HG03442 (cell line): ENCODE results near the gene SAMD9.
"Not testable (repeated sequence)": the region's sequence is repeated elsewhere in the genome, so short reads cannot be mapped to it uniquely, and the experiment has no call there.

ENCODE experiments used
- ATAC-seq: cut with Tn5 transposase; IDR thresholded peaks from one replicate; pipeline ENCODE4 v1.9.1; 2021; ENCODE audit warnings: mild to moderate bottlenecking, moderate library complexity; ENCODE audit not compliant: unreplicated experiment

Gene SAMD9

GRCh38 chr7:93120592-93121549, 3.1 kb upstream of the SAMD9 start:
- ATAC-seq: no peak

DNA sequence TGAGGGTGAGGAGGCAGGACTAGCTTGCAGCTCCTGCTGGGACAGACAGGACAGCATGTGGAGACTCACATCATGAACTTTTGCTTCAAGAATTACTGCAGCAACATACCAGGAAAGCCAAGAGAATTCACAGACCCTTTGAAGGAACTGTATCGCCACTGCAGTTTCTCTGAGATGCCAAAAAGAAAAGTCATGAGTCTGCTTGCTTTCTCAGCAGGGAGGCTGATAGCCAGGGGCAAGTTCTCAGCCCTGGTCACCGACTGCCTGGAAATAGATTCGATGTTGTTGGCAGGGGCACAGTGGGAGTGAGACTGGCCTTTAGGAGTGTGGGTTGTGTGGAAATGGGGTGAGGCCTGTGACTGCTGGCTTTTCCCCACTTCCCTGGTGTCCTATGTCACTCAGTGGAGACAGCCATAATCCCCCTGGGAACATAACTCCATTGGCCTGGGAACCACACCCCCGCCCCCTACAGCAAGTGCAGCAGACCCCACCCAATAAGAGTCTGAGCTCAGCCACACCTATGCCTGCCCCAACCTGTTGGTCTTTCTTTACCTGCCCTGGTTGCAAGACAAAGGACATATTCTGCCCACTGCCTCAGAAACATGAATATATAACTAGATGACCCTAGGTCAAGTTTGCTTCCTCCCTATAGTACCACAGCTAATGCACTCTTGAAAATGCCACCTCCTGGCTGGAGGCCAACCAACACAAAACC, 1.6 kb upstream of the SAMD9 start:
- ATAC-seq: no peak

GRCh38 chr7:93117327-93117726, 452 bp downstream of the SAMD9 start:
- no peak for ATAC-seq

- ATAC-seq: no peak
Measured at GRCh38 chr7:93115796-93116195, 2.0 kb downstream of the SAMD9 start.

DNA sequence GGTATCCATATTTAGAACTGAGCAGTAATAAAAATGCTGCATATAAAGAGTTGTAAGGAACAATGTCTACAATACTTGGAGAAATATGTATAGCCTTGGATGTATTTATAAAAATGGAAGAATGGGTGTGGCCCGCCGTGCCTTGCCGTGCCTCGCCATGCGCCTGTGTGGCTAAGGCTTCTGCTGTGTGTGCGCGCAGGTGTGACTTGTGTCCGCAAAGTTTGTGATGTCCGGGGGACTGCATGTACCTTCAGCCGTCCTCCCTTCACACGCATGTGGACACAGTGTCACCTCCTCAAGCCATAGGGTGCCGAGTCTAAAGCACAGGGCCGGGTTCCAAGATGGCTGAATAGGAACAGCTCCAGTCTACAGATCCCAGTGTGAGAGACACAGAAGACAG, 9.8 kb downstream of the SAMD9 start:
- no peak for ATAC-seq

- no peak for ATAC-seq
Measured at GRCh38 chr7:93097388-93097787, 20.4 kb downstream of the SAMD9 start.

DNA sequence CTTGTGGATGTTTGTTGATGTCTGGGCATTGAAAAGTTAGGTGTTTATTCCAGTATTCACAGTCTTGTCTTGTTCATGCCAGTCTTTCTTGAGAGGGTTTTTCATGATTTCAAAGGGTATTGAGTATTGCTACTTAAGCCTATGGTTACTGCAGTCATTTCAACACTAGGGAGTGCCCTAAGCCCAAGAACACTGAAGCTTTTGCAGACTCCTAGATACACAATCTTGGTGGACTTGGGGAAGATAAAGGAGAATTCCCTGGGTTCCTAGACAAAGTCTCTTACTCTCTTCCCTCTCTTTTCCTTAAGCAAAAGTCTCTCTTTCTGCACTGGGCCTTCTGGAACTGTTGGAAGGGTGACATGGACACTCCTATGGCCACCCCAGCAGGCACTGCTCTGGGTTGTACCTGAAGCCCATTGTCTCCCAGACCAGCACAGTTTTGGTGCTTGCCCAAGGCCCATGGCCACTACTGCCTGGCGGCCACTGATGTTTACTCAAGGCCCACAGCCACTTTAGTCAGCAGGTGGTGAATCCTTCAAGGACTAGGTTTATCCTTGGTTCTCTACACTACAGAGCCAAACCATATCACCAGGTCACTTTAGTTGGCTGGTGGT, 24.9 kb downstream of the SAMD9 start:
- ATAC-seq: no peak

GRCh38 chr7:93073357-93073756, 44.4 kb downstream of the SAMD9 start:
- not testable (repeated sequence) for ATAC-seq

- no peak for ATAC-seq
Measured at GRCh38 chr7:93062599-93062998, 55.2 kb downstream of the SAMD9 start.

DNA sequence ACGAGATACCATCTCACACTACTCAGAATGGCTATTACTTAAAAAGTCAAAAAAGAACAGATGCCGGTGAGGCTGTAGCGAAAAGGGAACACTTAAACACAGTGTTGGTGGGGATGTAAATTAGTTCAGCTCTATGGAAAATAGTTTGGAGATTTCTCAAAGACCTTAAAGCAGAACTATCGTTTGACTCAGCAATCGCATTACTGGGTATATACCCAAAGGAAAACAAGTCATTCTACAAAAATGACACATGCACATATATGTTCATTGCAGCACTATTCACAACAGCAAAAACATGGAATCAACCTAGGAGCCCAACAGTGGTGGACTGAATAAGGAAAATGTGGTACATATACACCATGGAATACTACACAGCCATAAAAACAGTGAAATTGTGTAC, 56.9 kb downstream of the SAMD9 start:
- ATAC-seq: no peak

GRCh38 chr7:93060025-93060424, 57.8 kb downstream of the SAMD9 start:
- no peak for ATAC-seq

DNA sequence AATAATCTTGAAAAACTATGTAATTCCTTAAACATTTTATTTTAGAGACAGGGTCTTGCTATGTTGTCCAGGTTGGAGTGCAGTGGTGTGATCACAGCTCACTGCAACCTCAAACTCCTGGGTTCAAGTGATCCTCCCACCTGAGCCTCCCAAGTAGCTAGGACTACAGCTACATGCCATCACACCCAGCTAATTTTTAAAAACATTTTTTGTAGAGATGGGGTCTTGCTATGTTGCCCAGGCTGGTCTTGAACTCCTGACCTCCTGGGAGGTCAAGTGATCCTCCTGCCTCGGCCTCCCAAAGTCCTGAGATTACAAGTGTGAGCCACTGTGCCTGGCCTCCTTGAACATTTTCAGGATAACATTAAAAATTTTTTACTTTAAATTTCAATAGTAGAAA, 61.2 kb downstream of the SAMD9 start:
- not testable (repeated sequence) for ATAC-seq

- ATAC-seq: no peak
Measured at GRCh38 chr7:93055543-93056107, 62.2 kb downstream of the SAMD9 start.

GRCh38 chr7:93054975-93055374, 62.8 kb downstream of the SAMD9 start:
- no peak for ATAC-seq

DNA sequence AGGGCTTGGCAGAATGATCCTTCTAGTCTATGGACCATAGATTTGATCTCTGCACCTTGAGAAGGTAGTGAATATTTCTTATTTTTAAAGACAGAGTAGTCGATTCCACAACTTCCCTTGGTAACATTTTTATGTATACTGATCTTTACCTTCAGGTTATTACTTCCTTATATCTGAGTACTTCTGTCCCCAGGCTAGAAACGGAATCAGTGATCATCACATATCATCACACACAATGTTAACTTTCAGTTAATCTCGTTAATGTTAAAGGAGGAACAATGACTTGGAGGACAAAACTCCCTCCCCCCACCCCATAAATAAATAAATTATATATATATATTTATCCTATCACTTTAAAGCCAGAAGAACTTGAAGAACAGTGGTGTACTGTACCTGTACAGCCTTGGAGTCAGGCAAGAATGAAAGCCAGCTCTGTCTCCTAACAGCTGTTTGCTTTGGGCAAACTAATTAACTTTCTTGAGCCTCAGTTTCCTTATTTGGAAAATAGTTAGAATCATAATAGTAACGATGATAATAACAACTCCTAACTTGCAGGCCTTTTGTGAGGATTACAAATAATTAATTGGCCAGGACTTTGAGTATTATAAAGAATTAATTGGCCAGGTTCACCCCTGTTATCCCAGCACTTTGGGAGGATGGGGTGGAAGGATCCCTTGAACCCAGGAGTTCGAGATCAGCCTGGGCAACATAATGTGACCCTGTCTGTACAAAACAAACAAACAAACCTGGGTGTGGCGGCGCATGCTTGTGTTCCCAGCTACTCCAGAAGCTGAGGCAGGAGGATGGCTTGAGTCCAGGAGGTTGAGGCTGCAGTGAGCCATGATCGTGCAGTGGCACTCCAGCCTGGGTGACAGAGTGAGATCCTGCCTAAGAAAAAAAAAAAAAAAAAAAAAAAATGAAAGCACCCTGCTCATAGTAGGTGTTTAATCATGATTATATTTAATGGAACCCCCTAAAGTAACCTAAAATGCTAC, 63.5 kb downstream of the SAMD9 start:
- ATAC-seq: no peak

- ATAC-seq: no peak
Measured at GRCh38 chr7:93053209-93053948, 64.4 kb downstream of the SAMD9 start.

DNA sequence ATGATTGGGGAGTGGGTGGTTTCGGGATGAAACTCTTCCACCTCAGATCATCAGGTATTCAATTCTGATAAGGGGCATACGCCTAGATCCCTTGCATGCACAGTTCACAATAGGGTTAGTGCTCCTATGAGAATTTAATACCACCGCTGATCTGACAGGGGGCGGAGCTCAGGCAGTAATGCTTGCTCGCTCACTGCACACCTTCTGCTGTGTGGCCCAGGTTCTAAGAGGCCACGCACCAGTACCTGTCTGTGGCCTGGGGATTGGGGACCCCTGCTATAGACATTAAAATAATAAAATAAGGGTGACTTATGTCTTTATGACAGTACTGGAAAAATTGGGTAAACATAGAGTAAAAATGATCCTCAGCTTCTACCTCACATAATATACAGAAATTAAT, 66.1 kb downstream of the SAMD9 start:
- ATAC-seq: no peak
